WTC11 (cell line): ENCODE measurements around the gene ZNF146. TPM values are rescaled to one million over a fixed set of nuclear protein-coding genes. Genes with fewer than 3 reads are reported as not detected.

Source experiments
- ATAC-seq: fragments of 200-7000 bp; cut with Tn5 transposase; 2 replicates; pipeline ENCODE4 v1.10.0; 2021; ENCODE audit warnings: mild to moderate bottlenecking, moderate library complexity
- CTCF ChIA-PET: fragments of 300-600 bp; sonication (Branson Sonifier 250); formaldehyde crosslinking; loops from one replicate; lab custom pipeline; 2021; ENCODE audit warnings: antibody characterized with exemption; lab: Charles Lee
- POLR2A ChIA-PET: fragments of 350-600 bp; sonication (Branson Sonifier 250); formaldehyde crosslinking; loops from one replicate; lab custom pipeline; 2021; ENCODE audit warnings: antibody characterized with exemption; lab: Charles Lee
- DNase-seq: peaks from one replicate; pipeline ENCODE4 v3.0.0; 2021; ENCODE audit warnings: low spot score
- H3K27ac Mint-ChIP-seq: 2 replicates; pipeline ENCODE4 v1.8.0; 2021; ENCODE audit warnings: mixed read lengths
- H3K27me3 Mint-ChIP-seq: 2 replicates; pipeline ENCODE4 v1.8.0; 2021; ENCODE audit warnings: low read depth, mild to moderate bottlenecking, moderate library complexity, mixed read lengths
- H3K36me3 Mint-ChIP-seq: 2 replicates; pipeline ENCODE4 v1.8.0; 2021; ENCODE audit warnings: mixed read lengths
- H3K4me1 Mint-ChIP-seq: 2 replicates; pipeline ENCODE4 v1.8.0; 2022; ENCODE audit warnings: mixed read lengths
- H3K4me3 Mint-ChIP-seq: 2 replicates; pipeline ENCODE4 v1.8.0; 2021; ENCODE audit warnings: mild to moderate bottlenecking, moderate library complexity, mixed read lengths
- H3K9me3 Mint-ChIP-seq: 2 replicates; pipeline ENCODE4 v1.8.0; 2021; ENCODE audit warnings: mixed read lengths
- ATF1 ChIP-seq: sonication (generic); formaldehyde crosslinking; IDR thresholded peaks from 2 replicates; pipeline ENCODE4 v1.8.1; 2023; ENCODE audit warnings: mild to moderate bottlenecking, moderate library complexity, missing genetic modification reagents
- ATF2 ChIP-seq: sonication (generic); formaldehyde crosslinking; IDR thresholded peaks from 2 replicates; pipeline ENCODE4 v1.8.1; 2022; ENCODE audit warnings: low read depth, missing genetic modification reagents, borderline replicate concordance
- CREM ChIP-seq: sonication (generic); formaldehyde crosslinking; IDR thresholded peaks from 2 replicates; pipeline ENCODE4 v1.8.1; 2022; ENCODE audit warnings: mild to moderate bottlenecking, missing genetic modification reagents, moderate library complexity
- ETV6 ChIP-seq: sonication (generic); formaldehyde crosslinking; IDR thresholded peaks from 2 replicates; pipeline ENCODE4 v1.8.1; 2022; ENCODE audit warnings: mild to moderate bottlenecking, missing genetic modification reagents
- FOXP1 ChIP-seq: sonication (generic); formaldehyde crosslinking; IDR thresholded peaks from 2 replicates; pipeline ENCODE4 v1.8.0; 2022; ENCODE audit warnings: missing genetic modification reagents, mild to moderate bottlenecking, moderate library complexity, borderline replicate concordance
- GABPB1 ChIP-seq: sonication (generic); formaldehyde crosslinking; IDR thresholded peaks from 2 replicates; pipeline ENCODE4 v1.8.1; 2023; ENCODE audit warnings: mild to moderate bottlenecking, missing genetic modification reagents
- GTF2I ChIP-seq: fragments of 250-450 bp; sonication (Bioruptor Pico); conservative IDR thresholded peaks from 2 replicates; pipeline ENCODE4 v1.4.0; 2021; ENCODE audit warnings: mild to moderate bottlenecking
- HMGA2 ChIP-seq: fragments of 250-450 bp; sonication (Bioruptor Pico); IDR thresholded peaks from 2 replicates; pipeline ENCODE4 v1.4.0; 2021; ENCODE audit warnings: mild to moderate bottlenecking, moderate library complexity
- HMGXB4 ChIP-seq: sonication (generic); formaldehyde crosslinking; IDR thresholded peaks from 2 replicates; pipeline ENCODE4 v1.8.1; 2023; ENCODE audit warnings: mild to moderate bottlenecking, moderate library complexity, missing genetic modification reagents
- IRF2 ChIP-seq: sonication (generic); formaldehyde crosslinking; IDR thresholded peaks from 2 replicates; pipeline ENCODE4 v1.8.0; 2022; ENCODE audit warnings: low read depth, missing genetic modification reagents, borderline replicate concordance
- JUN ChIP-seq: sonication (generic); formaldehyde crosslinking; IDR thresholded peaks from 2 replicates; pipeline ENCODE4 v1.8.0; 2023; ENCODE audit warnings: mild to moderate bottlenecking, missing genetic modification reagents
- NFATC4 ChIP-seq: fragments of 250-450 bp; sonication (Bioruptor Pico); IDR thresholded peaks from 2 replicates; pipeline ENCODE4 v1.9.0; 2021; ENCODE audit warnings: mild to moderate bottlenecking
- NR3C1 ChIP-seq: sonication (generic); formaldehyde crosslinking; conservative IDR thresholded peaks from 2 replicates; pipeline ENCODE4 v1.8.1; 2023; ENCODE audit warnings: low read depth, mild to moderate bottlenecking, missing genetic modification reagents
- RELA ChIP-seq: sonication (generic); formaldehyde crosslinking; IDR thresholded peaks from 2 replicates; pipeline ENCODE4 v1.8.1; 2022; ENCODE audit warnings: missing genetic modification reagents, mild to moderate bottlenecking, borderline replicate concordance
- SP1 ChIP-seq: sonication (generic); formaldehyde crosslinking; conservative IDR thresholded peaks from 2 replicates; pipeline ENCODE4 v1.8.1; 2022; ENCODE audit warnings: missing genetic modification reagents
- ZNF138 ChIP-seq: sonication (generic); formaldehyde crosslinking; conservative IDR thresholded peaks from 2 replicates; pipeline ENCODE4 v1.8.1; 2022; ENCODE audit warnings: mild to moderate bottlenecking, moderate library complexity, missing genetic modification reagents
- ZNF219 ChIP-seq: sonication (generic); formaldehyde crosslinking; IDR thresholded peaks from 2 replicates; pipeline ENCODE4 v1.8.0; 2023; ENCODE audit warnings: missing genetic modification reagents, mild to moderate bottlenecking, borderline replicate concordance
- ZNF232 ChIP-seq: sonication (generic); formaldehyde crosslinking; IDR thresholded peaks from 2 replicates; pipeline ENCODE4 v1.8.0; 2022; ENCODE audit warnings: mild to moderate bottlenecking, missing genetic modification reagents
- ZNF416 ChIP-seq: fragments of 250-450 bp; sonication (Bioruptor Pico); IDR thresholded peaks from 2 replicates; pipeline ENCODE4 v1.9.0; 2021; ENCODE audit warnings: mild to moderate bottlenecking, inconsistent platforms
- ZSCAN18 ChIP-seq: fragments of 250-450 bp; sonication (Bioruptor Pico); IDR thresholded peaks from 2 replicates; pipeline ENCODE4 v2.1.2; 2022; ENCODE audit warnings: mild to moderate bottlenecking, moderate library complexity
- total RNA-seq: library from RNA; stranded (reverse); gene quantifications from 3 replicates; pipeline ENCODE4 v1.2.3, GENCODE V29; 2021
- TF ChIP-seq, protein P1 (sequence below): fragments of 250-450 bp; sonication (Bioruptor Pico); IDR thresholded peaks from 2 replicates; pipeline ENCODE4 v1.8.0; 2021; ENCODE audit warnings: mild to moderate bottlenecking
- TF ChIP-seq, protein P2 (sequence below): fragments of 250-450 bp; sonication (Bioruptor Pico); IDR thresholded peaks from 2 replicates; pipeline ENCODE4 v1.9.0; 2021; ENCODE audit warnings: mild to moderate bottlenecking

ZNF146 gene
- total RNA-seq, 1 experiment from 2014 or later = 128 TPM

DNA sequence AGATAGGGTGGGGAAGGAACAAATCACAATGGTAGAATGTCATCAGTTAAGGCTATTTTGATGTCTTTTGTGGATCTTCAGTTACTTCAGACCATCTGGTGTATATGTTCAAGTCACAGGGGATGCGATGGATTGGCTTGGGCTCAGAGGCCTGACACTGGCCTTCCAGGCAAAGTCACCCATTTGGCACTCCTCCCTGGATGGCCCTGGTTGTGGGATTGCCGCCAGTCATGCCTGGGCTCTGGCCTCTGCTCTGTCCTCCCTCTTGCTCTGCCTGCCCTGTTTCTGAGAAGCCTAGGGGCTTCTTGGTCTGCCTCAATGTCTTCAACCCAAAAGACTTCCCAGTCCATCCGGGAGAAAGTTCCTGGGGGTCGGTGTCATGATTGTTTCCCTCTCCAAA, 50.2 kb downstream of the ZNF146 start:
- no peak for TF ChIP-seq HMGA2
- no peak for TF ChIP-seq JUN (CRISPR knock-in tag)
- TF ChIP-seq RELA (CRISPR knock-in tag) = no peak
- no peak for TF ChIP-seq NFATC4 (CRISPR knock-in tag)
- TF ChIP-seq, protein P1, sequence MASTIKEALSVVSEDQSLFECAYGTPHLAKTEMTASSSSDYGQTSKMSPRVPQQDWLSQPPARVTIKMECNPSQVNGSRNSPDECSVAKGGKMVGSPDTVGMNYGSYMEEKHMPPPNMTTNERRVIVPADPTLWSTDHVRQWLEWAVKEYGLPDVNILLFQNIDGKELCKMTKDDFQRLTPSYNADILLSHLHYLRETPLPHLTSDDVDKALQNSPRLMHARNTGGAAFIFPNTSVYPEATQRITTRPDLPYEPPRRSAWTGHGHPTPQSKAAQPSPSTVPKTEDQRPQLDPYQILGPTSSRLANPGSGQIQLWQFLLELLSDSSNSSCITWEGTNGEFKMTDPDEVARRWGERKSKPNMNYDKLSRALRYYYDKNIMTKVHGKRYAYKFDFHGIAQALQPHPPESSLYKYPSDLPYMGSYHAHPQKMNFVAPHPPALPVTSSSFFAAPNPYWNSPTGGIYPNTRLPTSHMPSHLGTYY (CRISPR knock-in tag) = no peak
- TF ChIP-seq FOXP1 (CRISPR knock-in tag) = no peak
- no peak for TF ChIP-seq ZNF138 (CRISPR knock-in tag)
- no peak for TF ChIP-seq ZNF416 (CRISPR knock-in tag)
- TF ChIP-seq ZNF219 (CRISPR knock-in tag) = no peak
- TF ChIP-seq GTF2I = no peak
- TF ChIP-seq, protein P2, sequence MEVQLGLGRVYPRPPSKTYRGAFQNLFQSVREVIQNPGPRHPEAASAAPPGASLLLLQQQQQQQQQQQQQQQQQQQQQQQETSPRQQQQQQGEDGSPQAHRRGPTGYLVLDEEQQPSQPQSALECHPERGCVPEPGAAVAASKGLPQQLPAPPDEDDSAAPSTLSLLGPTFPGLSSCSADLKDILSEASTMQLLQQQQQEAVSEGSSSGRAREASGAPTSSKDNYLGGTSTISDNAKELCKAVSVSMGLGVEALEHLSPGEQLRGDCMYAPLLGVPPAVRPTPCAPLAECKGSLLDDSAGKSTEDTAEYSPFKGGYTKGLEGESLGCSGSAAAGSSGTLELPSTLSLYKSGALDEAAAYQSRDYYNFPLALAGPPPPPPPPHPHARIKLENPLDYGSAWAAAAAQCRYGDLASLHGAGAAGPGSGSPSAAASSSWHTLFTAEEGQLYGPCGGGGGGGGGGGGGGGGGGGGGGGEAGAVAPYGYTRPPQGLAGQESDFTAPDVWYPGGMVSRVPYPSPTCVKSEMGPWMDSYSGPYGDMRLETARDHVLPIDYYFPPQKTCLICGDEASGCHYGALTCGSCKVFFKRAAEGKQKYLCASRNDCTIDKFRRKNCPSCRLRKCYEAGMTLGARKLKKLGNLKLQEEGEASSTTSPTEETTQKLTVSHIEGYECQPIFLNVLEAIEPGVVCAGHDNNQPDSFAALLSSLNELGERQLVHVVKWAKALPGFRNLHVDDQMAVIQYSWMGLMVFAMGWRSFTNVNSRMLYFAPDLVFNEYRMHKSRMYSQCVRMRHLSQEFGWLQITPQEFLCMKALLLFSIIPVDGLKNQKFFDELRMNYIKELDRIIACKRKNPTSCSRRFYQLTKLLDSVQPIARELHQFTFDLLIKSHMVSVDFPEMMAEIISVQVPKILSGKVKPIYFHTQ (CRISPR knock-in tag) = no peak
- TF ChIP-seq ATF2 (CRISPR knock-in tag) = no peak
- TF ChIP-seq GABPB1 (CRISPR knock-in tag) = no peak
- TF ChIP-seq ATF1 (CRISPR knock-in tag) = no peak
- TF ChIP-seq ETV6 (CRISPR knock-in tag) = no peak
- TF ChIP-seq ZSCAN18 (CRISPR knock-in tag) = no peak
- TF ChIP-seq SP1 = no peak
- TF ChIP-seq CREM = no peak
- CTCF ChIA-PET = no interaction called here
- peaks cover 28% of the 10 kb centered on the region for H3K9me3 Mint-ChIP-seq
- peaks cover 23% of the 10 kb centered on the region for H3K36me3 Mint-ChIP-seq
- DNase-seq = no peak
- POLR2A ChIA-PET = no interaction called here
- H3K27ac Mint-ChIP-seq = no peak overlapping the region
- H3K4me1 Mint-ChIP-seq = no peaks in the 10 kb centered on the region
- H3K27me3 Mint-ChIP-seq = peaks cover 10% of the 10 kb centered on the region; the same call in 1 of the 2 replicates
- H3K4me3 Mint-ChIP-seq = no peak overlapping the region
- ATAC-seq = no peak

DNA sequence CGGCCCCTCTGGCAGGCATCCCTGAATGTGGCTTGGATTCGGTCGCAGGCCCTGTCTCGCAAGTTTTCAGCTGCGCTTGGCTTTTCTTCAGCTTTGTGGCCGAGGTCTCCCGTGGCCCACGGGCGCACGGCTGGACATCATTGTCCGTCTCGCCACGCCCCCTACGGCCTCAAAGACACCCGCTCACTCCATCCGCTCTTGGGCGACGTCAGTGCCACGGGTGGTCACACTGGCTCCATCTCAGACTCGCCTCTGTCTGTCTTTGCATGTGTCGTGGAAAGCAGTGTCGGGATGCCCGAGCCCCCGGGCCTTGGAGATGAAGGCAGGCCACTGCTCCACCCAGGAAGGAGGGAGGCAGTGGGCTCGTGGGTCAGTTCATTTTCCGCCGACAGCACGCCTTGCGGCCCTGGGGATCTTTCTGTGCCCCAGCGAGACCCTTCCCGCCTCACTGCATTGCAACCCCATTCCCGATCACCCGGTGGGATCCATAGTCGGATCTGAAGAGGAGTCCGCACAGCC, 51.0 kb downstream of the ZNF146 start:
- peaks cover 23% of the 10 kb centered on the region for H3K36me3 Mint-ChIP-seq
- ATAC-seq = no peak
- H3K4me1 Mint-ChIP-seq = no peaks in the 10 kb centered on the region
- ChIA-PET CTCF (no interaction called here), POLR2A (interaction anchor here (0.6 kb wide), 1 partner anchor 703 kb away, joined by 3 read pairs; no protein-coding TSS in a partner anchor)
- no peak overlapping the region for H3K4me3 Mint-ChIP-seq
- no peak for DNase-seq
- H3K27me3 Mint-ChIP-seq = peaks cover 10% of the 10 kb centered on the region; the same call in 1 of the 2 replicates
- peaks cover 28% of the 10 kb centered on the region for H3K9me3 Mint-ChIP-seq
- no peak for TF ChIP-seq ZNF232 (CRISPR knock-in tag)
- no peak for TF ChIP-seq HMGXB4 (CRISPR knock-in tag)
- TF ChIP-seq NR3C1 (CRISPR knock-in tag) = no peak
- no peak for TF ChIP-seq IRF2 (CRISPR knock-in tag)
- H3K27ac Mint-ChIP-seq = no peak overlapping the region
